Liver (tissue), 9 donors: Measurements from ENCODE around the gene CHCHD4. TPM values are rescaled to one million over a fixed set of nuclear protein-coding genes. Genes with fewer than 3 reads are reported as not detected.

Experiments
- DNase-seq: peaks from one replicate; pipeline ENCODE4 v3.0.0-alpha.2; 2017; ENCODE audit warnings: low spot score
- H3K27ac ChIP-seq, 2 donors: one replicate each; pipeline ENCODE4 v1.7.0; 2013; ENCODE audit warnings: inconsistent platforms in 2 of 2, low read length in 2 of 2, control low read depth in 1 of 2, low read depth in 1 of 2, mild to moderate bottlenecking in 1 of 2
- H3K27me3 ChIP-seq, 4 donors: one replicate each; pipeline versions ENCODE4 v1.6.1 to v1.7.0; 2013; ENCODE audit warnings: low read length in 3 of 4, inconsistent platforms in 1 of 4, mild to moderate bottlenecking in 1 of 4, moderate library complexity in 1 of 4; ENCODE audit not compliant: control insufficient read depth in 4 of 4, insufficient read depth in 4 of 4
- H3K36me3 ChIP-seq, 4 donors: one replicate each; pipeline versions ENCODE4 v1.6.1 to v1.7.0; 2013; ENCODE audit warnings: low read length in 3 of 4, mild to moderate bottlenecking in 3 of 4, low read depth in 1 of 4, moderate library complexity in 1 of 4; ENCODE audit not compliant: control insufficient read depth in 4 of 4, insufficient read depth in 3 of 4
- H3K4me1 ChIP-seq, 4 donors: one replicate each; pipeline versions ENCODE4 v1.6.1 to v1.7.0; 2013; ENCODE audit warnings: low read length in 3 of 4, mild to moderate bottlenecking in 3 of 4, moderate library complexity in 1 of 4; ENCODE audit not compliant: control insufficient read depth in 4 of 4, insufficient read depth in 4 of 4
- H3K4me3 ChIP-seq, 3 donors: one replicate each; pipeline versions ENCODE4 v1.6.1 to v1.7.0; 2013; ENCODE audit warnings: low read length in 3 of 3, control low read depth in 1 of 3, low read depth in 1 of 3, mild to moderate bottlenecking in 1 of 3
- H3K9ac ChIP-seq, 2 donors: one replicate each; pipeline ENCODE4 v1.7.0; 2013; ENCODE audit warnings: low read length in 2 of 2, mild to moderate bottlenecking in 2 of 2, moderate library complexity in 2 of 2, control low read depth in 1 of 2, low read depth in 1 of 2
- H3K9me3 ChIP-seq, 4 donors: one replicate each; pipeline versions ENCODE4 v1.6.1 to v1.7.0; 2013; ENCODE audit warnings: low read length in 3 of 4; ENCODE audit not compliant: control insufficient read depth in 4 of 4
- EGR1 ChIP-seq, 2 donors: IDR thresholded peaks; 2 replicates each; pipeline ENCODE4 v1.6.1; 2016 to 2018; ENCODE audit warnings: antibody characterized with exemption in 2 of 2, low read depth in 2 of 2
- FOXA1 ChIP-seq: IDR thresholded peaks from 2 replicates; pipeline ENCODE4 v1.6.1; 2016; ENCODE audit warnings: antibody characterized with exemption
- FOXA2 ChIP-seq: IDR thresholded peaks from 2 replicates; pipeline ENCODE4 v1.6.1; 2016; ENCODE audit warnings: antibody characterized with exemption
- HNF4A ChIP-seq, 2 donors: conservative IDR thresholded peaks; 2 replicates each; pipeline ENCODE4 v1.6.1; 2016; ENCODE audit warnings: antibody characterized with exemption in 2 of 2, mild to moderate bottlenecking in 2 of 2
- HNF4G ChIP-seq: IDR thresholded peaks from 2 replicates; pipeline ENCODE4 v1.6.1; 2016; ENCODE audit warnings: antibody characterized with exemption
- JUND ChIP-seq, 2 donors: IDR thresholded peaks; 2 replicates each; pipeline ENCODE4 v1.6.1; 2016; ENCODE audit warnings: antibody characterized with exemption in 2 of 2
- NR2F2 ChIP-seq: IDR thresholded peaks from 2 replicates; pipeline ENCODE4 v1.6.1; 2016; ENCODE audit warnings: antibody characterized with exemption
- RAD21 ChIP-seq, 2 donors: IDR thresholded peaks; 2 replicates each; pipeline ENCODE4 v1.6.1; 2016; ENCODE audit warnings: antibody characterized with exemption in 2 of 2, mild to moderate bottlenecking in 2 of 2
- RXRA ChIP-seq, 2 donors: IDR thresholded peaks; 2 replicates each; pipeline ENCODE4 v1.6.1; 2017 to 2018; ENCODE audit warnings: antibody characterized with exemption in 2 of 2, mild to moderate bottlenecking in 1 of 2
- SP1 ChIP-seq: IDR thresholded peaks from 2 replicates; pipeline ENCODE4 v1.6.1; 2018; ENCODE audit warnings: antibody characterized with exemption, mild to moderate bottlenecking
- TAF1 ChIP-seq: conservative IDR thresholded peaks from 2 replicates; pipeline ENCODE4 v1.6.1; 2016; ENCODE audit warnings: antibody characterized with exemption, mild to moderate bottlenecking
- YY1 ChIP-seq: IDR thresholded peaks from 2 replicates; pipeline ENCODE4 v1.6.1; 2016; ENCODE audit warnings: antibody characterized with exemption, mild to moderate bottlenecking
- WGBS: extraction: QIAGEN DNeasy Blood & Tissue Kit; methylation state at CpG from one replicate; pipeline ENCODE4 v1.1.7; 2013; 5-methylcytosine and 5-hydroxymethylcytosine counted together
- polyA plus RNA-seq, 2 donors: library from polyadenylated mRNA; stranded (reverse) in 1 of 2; unstranded in 1 of 2; fragments of 200-250 nt in 1 of 2; fragments of >200 nt in 1 of 2; fragmentation: Nextera tagmentation in 1 of 2; extraction: Ambion mirVana in 1 of 2; gene quantifications; one replicate each; pipeline versions ENCODE4 v1.2.1 to v1.2.3, GENCODE V29; 2013 to 2015
- total RNA-seq, 2 donors: library from RNA; depleted of rRNA; stranded (reverse); fragments of >200 nt; gene quantifications; one replicate each; pipeline ENCODE4 v1.2.3, GENCODE V29; 2014
- TF ChIP-seq, protein P1 (sequence below): IDR thresholded peaks from 2 replicates; pipeline ENCODE4 v1.6.1; 2016; ENCODE audit warnings: antibody characterized with exemption
- TF ChIP-seq, protein P2 (sequence below): fragments of 150-350 bp; IDR thresholded peaks from 2 replicates; pipeline ENCODE4 v1.5.1; 2017; ENCODE audit warnings: improper control_type of control experiment, low read depth, low read length; ENCODE audit not compliant: missing input control
- TF ChIP-seq, protein P3 (sequence below): IDR thresholded peaks from 2 replicates; pipeline ENCODE4 v1.6.1; 2016; ENCODE audit warnings: antibody characterized with exemption
- TF ChIP-seq, protein P4 (sequence below): IDR thresholded peaks from 2 replicates; pipeline ENCODE4 v1.6.1; 2016; ENCODE audit warnings: antibody characterized with exemption
- TF ChIP-seq, protein P5 (sequence below): IDR thresholded peaks from 2 replicates; pipeline ENCODE4 v1.6.1; 2016; ENCODE audit warnings: antibody characterized with exemption, mild to moderate bottlenecking
- donor health status: healthy.
- donor health status: healthy.
- donor health status: healthy.
- donor health status: healthy.
- donor health status: healthy.

CHCHD4 gene
- total and polyA plus RNA-seq, 4 donors: 7.0 to 11.3 (median 9.5) TPM

DNA sequence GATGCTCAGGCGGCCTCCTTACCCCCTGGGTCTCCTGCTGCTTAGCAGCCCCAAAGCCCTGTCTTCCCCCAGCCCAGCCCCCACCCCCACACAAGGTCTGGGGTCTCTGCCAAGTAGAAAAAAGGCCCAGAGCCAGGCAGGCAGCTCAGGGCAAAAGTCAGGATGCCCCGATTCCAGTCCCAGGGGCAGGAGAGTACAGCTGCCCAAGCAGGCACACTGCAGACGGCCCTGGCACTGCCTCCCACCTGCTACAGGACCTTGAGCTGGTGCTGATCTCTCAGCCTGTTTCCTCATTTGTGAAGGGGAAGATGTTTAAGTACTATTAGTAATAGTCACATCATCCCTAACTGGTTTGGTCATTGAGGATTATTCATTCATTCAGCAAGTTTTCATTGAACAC is 12.8 kb upstream of the CHCHD4 start:
- H3K9me3 ChIP-seq: no peaks in the 10 kb centered on the region
- no peaks in the 10 kb centered on the region for H3K27me3 ChIP-seq
- TF ChIP-seq, protein P1, sequence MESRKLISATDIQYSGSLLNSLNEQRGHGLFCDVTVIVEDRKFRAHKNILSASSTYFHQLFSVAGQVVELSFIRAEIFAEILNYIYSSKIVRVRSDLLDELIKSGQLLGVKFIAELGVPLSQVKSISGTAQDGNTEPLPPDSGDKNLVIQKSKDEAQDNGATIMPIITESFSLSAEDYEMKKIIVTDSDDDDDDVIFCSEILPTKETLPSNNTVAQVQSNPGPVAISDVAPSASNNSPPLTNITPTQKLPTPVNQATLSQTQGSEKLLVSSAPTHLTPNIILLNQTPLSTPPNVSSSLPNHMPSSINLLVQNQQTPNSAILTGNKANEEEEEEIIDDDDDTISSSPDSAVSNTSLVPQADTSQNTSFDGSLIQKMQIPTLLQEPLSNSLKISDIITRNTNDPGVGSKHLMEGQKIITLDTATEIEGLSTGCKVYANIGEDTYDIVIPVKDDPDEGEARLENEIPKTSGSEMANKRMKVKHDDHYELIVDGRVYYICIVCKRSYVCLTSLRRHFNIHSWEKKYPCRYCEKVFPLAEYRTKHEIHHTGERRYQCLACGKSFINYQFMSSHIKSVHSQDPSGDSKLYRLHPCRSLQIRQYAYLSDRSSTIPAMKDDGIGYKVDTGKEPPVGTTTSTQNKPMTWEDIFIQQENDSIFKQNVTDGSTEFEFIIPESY: no peak
- TF ChIP-seq SP1: no peak
- TF ChIP-seq RAD21 (IDR thresholded peaks at IDR 0.05): no peak
- TF ChIP-seq TAF1: no peak
- TF ChIP-seq NR2F2: no peak
- no peak for TF ChIP-seq YY1
- TF ChIP-seq FOXA1: no peak
- no peak for TF ChIP-seq JUND (IDR thresholded peaks at IDR 0.05)
- peak in 1 of 2 donors; percentile 37 for TF ChIP-seq RXRA (IDR thresholded peaks at IDR 0.05)
- TF ChIP-seq, protein P2, sequence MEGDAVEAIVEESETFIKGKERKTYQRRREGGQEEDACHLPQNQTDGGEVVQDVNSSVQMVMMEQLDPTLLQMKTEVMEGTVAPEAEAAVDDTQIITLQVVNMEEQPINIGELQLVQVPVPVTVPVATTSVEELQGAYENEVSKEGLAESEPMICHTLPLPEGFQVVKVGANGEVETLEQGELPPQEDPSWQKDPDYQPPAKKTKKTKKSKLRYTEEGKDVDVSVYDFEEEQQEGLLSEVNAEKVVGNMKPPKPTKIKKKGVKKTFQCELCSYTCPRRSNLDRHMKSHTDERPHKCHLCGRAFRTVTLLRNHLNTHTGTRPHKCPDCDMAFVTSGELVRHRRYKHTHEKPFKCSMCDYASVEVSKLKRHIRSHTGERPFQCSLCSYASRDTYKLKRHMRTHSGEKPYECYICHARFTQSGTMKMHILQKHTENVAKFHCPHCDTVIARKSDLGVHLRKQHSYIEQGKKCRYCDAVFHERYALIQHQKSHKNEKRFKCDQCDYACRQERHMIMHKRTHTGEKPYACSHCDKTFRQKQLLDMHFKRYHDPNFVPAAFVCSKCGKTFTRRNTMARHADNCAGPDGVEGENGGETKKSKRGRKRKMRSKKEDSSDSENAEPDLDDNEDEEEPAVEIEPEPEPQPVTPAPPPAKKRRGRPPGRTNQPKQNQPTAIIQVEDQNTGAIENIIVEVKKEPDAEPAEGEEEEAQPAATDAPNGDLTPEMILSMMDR: no peak
- no peak for TF ChIP-seq HNF4G
- TF ChIP-seq, protein P3, sequence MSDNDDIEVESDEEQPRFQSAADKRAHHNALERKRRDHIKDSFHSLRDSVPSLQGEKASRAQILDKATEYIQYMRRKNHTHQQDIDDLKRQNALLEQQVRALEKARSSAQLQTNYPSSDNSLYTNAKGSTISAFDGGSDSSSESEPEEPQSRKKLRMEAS: no peak
- peak in 1 of 2 donors; percentile 50 for TF ChIP-seq HNF4A (conservative IDR thresholded peaks at IDR 0.05)
- no peak for DNase-seq
- H3K4me3 ChIP-seq: no peak overlapping the region
- H3K4me1 ChIP-seq: peaks cover 21 to 66% (median 54%) of the 10 kb centered on the region in 4 donors
- H3K27ac ChIP-seq: peak overlapping the region in 1 of 2 donors; percentile 23
- H3K9ac ChIP-seq: no peak overlapping the region
- WGBS: 46% methylated on average over 3 of the region's 3 CpGs
- peaks cover 3 to 38% (median 22%) of the 10 kb centered on the region in 4 donors for H3K36me3 ChIP-seq

DNA sequence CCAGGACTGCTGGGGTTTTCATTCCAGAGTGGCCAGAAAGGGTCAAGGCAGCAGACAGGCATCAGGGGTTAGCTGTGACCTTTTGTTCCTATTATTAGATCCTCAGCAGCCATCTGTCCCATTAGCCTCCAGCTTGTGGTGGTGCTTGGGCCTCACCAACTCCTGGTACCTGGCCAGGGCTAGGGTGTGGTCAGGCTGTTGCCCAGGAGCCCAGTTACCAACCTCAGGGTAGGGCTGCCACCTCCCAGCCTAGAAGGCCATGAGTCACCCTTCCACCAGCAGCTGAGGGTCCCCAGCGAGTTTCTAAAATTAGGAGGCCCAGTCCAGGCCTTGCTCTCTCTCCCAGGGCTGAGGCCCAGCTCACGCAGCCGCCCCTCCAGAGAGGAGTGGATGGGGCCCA is 12.3 kb upstream of the CHCHD4 start:
- Histone ChIP-seq H3K9ac (no peak overlapping the region), H3K9me3 (no peaks in the 10 kb centered on the region), H3K27ac (peak overlapping the region in 1 of 2 donors; percentile 11), H3K36me3 (peaks cover 5 to 41% (median 24%) of the 10 kb centered on the region in 4 donors), H3K4me1 (peaks cover 21 to 66% (median 49%) of the 10 kb centered on the region in 4 donors), H3K4me3 (no peak overlapping the region), H3K27me3 (no peaks in the 10 kb centered on the region)
- WGBS: 83% methylated on average over 3 of the region's 3 CpGs
- no peak for DNase-seq
- TF ChIP-seq NR2F2: no peak
- no peak for TF ChIP-seq TAF1
- TF ChIP-seq RXRA (IDR thresholded peaks at IDR 0.05): no peak
- TF ChIP-seq HNF4G: no peak
- no peak for TF ChIP-seq EGR1 (IDR thresholded peaks at IDR 0.05; ENCODE audit: low read depth in 2 of 2)
- TF ChIP-seq RAD21 (IDR thresholded peaks at IDR 0.05): no peak
- TF ChIP-seq, protein P3: no peak
- TF ChIP-seq FOXA2: no peak
- no peak for TF ChIP-seq YY1
- no peak for TF ChIP-seq HNF4A (conservative IDR thresholded peaks at IDR 0.05)
- TF ChIP-seq FOXA1: no peak
- TF ChIP-seq, protein P4, sequence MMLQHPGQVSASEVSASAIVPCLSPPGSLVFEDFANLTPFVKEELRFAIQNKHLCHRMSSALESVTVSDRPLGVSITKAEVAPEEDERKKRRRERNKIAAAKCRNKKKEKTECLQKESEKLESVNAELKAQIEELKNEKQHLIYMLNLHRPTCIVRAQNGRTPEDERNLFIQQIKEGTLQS: no peak
- TF ChIP-seq, protein P5, sequence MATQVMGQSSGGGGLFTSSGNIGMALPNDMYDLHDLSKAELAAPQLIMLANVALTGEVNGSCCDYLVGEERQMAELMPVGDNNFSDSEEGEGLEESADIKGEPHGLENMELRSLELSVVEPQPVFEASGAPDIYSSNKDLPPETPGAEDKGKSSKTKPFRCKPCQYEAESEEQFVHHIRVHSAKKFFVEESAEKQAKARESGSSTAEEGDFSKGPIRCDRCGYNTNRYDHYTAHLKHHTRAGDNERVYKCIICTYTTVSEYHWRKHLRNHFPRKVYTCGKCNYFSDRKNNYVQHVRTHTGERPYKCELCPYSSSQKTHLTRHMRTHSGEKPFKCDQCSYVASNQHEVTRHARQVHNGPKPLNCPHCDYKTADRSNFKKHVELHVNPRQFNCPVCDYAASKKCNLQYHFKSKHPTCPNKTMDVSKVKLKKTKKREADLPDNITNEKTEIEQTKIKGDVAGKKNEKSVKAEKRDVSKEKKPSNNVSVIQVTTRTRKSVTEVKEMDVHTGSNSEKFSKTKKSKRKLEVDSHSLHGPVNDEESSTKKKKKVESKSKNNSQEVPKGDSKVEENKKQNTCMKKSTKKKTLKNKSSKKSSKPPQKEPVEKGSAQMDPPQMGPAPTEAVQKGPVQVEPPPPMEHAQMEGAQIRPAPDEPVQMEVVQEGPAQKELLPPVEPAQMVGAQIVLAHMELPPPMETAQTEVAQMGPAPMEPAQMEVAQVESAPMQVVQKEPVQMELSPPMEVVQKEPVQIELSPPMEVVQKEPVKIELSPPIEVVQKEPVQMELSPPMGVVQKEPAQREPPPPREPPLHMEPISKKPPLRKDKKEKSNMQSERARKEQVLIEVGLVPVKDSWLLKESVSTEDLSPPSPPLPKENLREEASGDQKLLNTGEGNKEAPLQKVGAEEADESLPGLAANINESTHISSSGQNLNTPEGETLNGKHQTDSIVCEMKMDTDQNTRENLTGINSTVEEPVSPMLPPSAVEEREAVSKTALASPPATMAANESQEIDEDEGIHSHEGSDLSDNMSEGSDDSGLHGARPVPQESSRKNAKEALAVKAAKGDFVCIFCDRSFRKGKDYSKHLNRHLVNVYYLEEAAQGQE: no peak
